Fibroblast of upper back skin (primary cell): ENCODE results near the gene RPRD1B.

Experiments
- DNase-seq: peaks from one replicate; pipeline ENCODE4 v3.0.0-alpha.2; 2013

RPRD1B gene

DNA sequence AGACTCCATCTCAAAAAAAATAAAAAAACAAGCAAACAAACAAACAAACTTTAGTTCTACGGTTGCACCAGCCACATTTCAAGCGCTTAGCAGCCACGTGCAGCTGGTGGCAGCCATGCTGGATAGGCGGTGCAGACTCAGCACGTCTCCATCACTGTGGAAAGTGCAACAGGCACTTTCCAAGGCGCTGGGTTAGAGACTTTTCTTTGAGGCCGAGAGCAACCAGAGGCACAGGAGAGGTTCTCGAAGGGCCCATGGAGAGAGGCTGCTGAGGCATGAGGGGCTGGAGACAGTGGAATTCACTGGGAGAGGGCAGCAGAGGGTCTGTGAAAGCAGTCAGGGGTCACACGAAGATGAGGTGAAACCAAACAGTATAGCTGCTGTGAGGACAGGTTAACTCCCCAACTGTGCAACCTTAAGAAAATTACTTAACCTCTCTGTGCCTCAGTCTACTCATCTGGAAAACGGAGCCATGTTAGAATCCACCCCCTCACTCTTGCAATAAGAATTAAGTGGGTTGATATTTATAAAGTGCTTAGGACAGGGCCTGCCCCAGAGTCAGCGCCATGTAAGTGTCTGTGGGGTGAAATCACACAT is 104.0 kb downstream of the RPRD1B start:
- no peak for DNase-seq

DNA sequence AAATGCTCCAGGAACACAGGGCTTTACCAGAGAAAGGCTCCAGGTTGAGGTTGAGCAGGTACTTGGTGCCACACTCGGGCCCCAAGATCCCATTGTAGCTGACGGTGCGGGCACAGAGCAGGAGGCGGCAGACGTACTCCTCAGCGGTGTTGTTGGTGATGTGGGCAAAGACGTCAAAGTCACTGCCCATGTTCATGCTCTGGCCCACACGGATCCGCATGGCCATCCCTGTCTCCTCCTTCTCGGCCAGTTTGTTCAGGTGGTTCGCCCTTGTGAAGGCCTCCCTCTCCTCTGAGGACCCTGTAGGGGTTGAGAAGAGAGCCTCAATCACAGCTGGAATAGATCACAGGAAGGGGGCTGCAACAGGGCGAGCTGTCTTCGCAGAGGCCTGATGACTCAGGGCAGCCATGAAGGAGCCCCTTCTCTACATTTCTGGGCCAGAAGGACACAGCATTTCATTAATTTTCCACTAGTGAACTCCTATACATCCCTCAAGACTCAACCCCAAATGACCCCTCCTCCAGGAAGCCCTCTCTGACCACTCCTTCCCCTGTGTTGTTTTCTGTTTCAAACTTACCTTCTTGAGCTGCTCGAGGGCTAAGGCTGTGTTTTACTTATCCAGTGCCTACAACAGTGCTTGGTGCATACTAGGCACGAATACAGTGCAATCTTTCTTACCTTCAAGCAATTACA is 104.7 kb downstream of the RPRD1B start:
- no peak for DNase-seq

DNA sequence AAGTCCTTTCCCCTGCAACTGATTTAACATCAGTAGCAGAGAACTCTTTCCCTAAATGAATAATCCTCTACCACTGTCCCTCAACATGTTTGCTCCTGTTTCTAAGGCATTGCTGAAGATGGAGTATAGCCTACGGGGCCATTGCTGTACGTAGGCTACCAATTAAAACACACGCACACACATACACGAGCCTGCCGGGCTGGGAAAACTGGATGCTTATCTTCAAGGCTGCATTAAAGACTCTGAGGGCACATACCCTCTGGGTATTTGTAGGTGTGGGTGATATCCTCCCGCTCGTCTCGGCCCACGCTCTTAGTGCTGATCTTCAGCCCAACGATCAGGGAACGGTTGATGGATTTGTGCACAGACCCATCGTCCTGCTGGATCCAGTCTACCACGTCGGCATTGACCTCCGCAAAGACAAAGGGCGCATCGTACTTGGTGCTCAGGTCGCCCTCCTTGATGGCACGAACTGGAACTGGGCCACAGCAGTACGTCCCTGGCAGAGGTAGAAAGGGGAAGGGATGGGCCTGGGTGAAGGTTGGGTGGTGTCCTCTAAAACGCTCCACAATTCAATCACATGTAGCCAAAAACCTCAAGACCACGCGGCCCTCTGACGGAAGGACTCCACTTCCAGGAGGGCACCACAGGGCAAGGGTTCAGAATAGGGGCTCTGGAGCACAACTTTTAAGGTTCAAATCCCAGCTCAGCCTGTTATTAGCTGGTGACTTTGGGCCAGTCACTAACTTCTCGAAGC is 105.8 kb downstream of the RPRD1B start:
- no peak for DNase-seq

DNA sequence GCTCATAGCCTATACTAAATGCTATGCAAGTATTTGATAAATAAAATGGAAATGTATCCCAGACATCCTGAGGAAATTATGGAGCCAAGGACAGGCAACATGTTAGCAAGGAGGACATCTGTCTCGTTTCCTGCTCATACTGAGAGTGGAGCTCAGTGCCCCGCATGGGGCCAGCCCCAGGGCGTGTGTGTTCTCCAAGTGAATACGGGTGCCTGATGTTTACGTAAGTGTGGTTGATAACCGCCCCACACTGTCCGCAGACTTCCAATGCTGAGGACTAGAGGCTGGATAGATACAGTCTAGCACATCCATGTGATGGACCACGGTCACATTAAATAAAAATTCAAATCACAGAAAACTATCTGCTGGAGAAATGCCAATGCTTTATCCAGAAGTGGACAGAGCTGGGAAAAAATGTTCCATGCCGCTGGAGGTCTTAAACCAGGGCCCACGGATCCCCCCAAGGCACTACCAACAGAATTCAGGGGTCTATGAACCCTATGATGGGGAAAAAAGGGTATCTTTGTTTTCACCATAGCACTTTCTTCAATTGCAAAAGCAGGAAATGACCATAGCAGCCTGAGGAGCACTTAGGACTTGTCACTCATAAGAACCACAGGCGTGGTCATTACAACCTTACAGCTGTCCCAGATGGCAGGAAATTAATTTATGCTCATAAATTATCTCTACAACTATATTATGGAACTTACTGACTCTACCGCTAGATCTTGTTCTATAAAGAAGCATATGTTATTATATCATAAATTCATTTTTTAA is 106.6 kb downstream of the RPRD1B start:
- DNase-seq, result peak; percentile 12

DNA sequence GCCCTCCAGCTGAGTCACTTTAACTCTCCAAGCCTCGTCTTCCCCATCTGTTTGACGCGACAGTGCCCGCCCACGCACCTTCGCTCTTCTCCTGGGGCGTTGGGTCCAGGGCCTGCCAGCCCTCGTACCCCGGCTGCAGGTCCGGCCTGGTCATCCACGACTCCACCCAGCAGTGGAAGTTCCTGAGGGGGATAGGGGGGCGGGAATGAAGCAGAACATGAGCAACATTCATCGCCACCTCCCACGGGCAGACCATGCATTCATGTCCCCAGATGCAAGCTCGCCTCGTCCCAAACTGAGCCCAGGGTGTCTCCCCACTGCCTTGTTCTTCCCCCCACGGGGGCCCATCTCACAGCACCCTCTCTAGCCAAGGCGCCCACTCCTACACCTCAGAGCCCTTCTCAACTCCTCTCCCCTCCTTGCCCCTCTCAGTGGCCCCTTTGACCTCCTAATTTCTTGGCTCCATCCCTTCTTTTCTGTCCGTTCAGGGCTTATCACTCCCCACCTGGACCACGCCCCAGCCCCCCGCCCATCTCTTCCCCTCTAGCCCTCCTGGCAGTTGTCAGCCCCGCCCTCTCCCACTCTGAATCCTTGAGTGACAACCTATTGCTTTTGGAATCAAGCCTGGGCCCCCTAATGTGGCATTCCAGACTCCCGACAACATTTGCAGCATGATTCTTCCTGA is 107.8 kb downstream of the RPRD1B start:
- no peak for DNase-seq
